PFSK-1 (cell line): ENCODE results near the gene MICOS13.

Experiments used
- FOXP2 ChIP-seq: optimal IDR thresholded peaks from 2 replicates; pipeline ENCODE3; 2011; ENCODE audit warnings: borderline replicate concordance, control low read depth, inconsistent platforms; ENCODE audit not compliant: insufficient read depth; ENCODE audit errors: extremely low read length, extremely low read depth
- POLR2AphosphoS5 ChIP-seq: IDR thresholded peaks from 2 replicates; pipeline ENCODE4 v1.6.1; 2012; ENCODE audit warnings: low read depth, mild to moderate bottlenecking, control low read depth, low read length, moderate library complexity
- REST ChIP-seq, 2 experiments: IDR thresholded peaks; 2 replicates each; pipeline versions ENCODE4 v1.6.1 to v1.8.0; 2011 to 2012; ENCODE audit warnings: low read depth in 2 of 2, low read length in 2 of 2, control low read depth in 1 of 2, inconsistent platforms in 1 of 2, mild to moderate bottlenecking in 1 of 2, moderate library complexity in 1 of 2; ENCODE audit not compliant: insufficient read depth in 1 of 2
- SIN3A ChIP-seq: IDR thresholded peaks from 2 replicates; pipeline ENCODE4 v1.6.1; 2012; ENCODE audit warnings: mild to moderate bottlenecking, low read length, moderate library complexity, borderline replicate concordance; ENCODE audit not compliant: insufficient read depth
- TAF1 ChIP-seq: IDR thresholded peaks from 2 replicates; pipeline ENCODE4 v1.6.1; 2012; ENCODE audit warnings: low read length, control low read depth, borderline replicate concordance; ENCODE audit not compliant: insufficient read depth

The MICOS13 gene

GRCh38 chr19:5693195-5694166, 13.2 kb upstream of the MICOS13 start:
- TF ChIP-seq TAF1 = no peak
- TF ChIP-seq POLR2AphosphoS5 = peak; percentile 2

GRCh38 chr19:5692723-5693194, 12.4 kb upstream of the MICOS13 start:
- TF ChIP-seq TAF1 = no peak
- peak; percentile 46; the same call in 1 of the 2 replicates for TF ChIP-seq POLR2AphosphoS5

DNA sequence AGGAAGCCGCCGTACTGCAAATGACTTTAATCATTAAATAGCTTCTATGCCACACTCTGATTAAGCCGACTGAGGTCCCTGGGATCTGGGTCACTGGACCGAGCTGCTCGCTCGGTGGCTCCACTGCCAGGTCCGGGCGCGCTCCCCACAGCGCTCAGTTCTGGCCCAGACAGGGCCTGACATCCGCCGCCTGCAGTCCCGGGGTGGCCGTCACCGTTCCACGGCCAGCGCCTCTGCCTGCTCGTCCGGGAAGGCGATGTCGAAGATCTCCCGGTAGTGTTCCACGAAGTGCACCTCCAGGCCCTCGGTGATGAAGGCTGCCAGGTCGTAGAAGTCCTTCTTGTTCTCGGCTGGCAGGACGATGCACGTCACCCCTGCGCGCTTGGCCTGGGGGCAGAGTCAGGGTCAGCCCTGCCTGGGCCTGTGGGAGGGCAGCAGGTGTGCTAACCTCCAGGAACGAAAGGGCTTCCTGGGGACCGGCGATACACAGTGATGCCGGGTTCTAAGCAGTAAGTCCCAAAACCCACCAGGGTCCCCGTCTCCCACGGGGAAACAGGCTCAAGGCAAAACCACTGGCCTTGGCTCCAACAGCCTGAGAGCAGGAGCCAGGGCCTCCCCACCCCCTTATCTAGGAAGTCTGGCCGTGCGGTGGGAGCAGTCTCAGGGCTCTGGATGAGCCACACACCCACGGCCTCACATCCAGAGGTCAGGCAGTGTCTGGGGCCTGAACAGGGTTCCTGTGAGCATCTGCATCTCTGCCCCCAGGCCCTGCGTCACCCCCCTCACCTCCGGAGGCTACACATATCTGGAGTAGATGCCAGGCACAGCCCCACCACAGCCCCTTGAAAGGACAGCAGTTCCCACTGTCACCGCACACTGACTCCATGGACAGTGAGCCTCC, 11.8 kb upstream of the MICOS13 start:
- TF ChIP-seq SIN3A = 0 out of 2 replicates have a peak, but pooled peaks have one; percentile 28
- no peak for TF ChIP-seq FOXP2
- TF ChIP-seq TAF1 = peak; percentile 26; the same call in 1 of the 2 replicates
- TF ChIP-seq POLR2AphosphoS5 = peak; percentile 57; the same call in 1 of the 2 replicates
- TF ChIP-seq REST (IDR thresholded peaks at IDR 0.05; ENCODE audit: insufficient read depth in 1 of 2, low read depth in 2 of 2, low read length in 2 of 2) = no peak

- peak; percentile 64 for TF ChIP-seq POLR2AphosphoS5
- no peak for TF ChIP-seq REST (IDR thresholded peaks at IDR 0.05; ENCODE audit: insufficient read depth in 1 of 2, low read depth in 2 of 2, low read length in 2 of 2)
- peak; percentile 56; the same call in 1 of the 2 replicates for TF ChIP-seq SIN3A
- TF ChIP-seq TAF1 = 0 out of 2 replicates have a peak, but pooled peaks have one; percentile 15
These were observed 10.9 kb upstream of the MICOS13 start for GRCh38 chr19:5690955-5691821.

DNA sequence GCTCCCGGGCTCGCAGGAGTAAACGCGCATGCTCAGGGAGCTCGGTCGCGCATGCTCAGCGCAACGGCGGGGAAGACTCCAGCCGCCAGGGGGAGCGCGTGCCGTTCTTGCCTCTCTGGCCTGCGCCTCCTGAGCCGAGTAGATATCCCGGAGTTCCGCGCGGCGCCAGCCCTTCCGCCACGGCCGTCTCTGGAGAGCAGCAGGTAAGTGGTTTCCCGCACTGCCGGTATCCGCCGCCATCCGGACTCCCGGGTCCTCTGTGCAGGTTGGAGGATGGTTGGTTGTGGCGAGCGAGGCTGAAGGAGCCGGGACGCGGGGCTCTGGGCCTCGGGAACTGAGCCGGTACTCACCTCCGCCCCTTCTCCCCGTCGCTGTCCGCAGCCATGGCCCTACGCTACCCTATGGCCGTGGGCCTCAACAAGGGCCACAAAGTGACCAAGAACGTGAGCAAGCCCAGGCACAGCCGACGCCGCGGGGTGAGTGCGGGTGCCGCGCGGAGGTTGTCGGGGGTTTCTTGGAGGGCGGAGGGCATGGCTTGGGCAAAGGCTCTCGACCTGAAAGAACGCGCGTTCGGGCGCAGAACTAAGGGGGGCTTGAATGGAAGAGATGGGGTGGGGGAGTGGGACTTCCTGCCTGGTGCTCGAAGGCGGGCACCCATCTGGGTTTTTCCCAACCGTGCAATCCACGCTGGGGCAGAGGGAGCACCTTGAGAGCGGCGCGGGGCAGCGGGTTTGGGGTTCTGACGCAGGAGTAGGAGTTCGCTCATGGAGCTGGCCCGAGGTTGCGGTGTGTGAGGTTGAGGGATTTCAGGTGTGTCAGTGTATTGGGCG, 10.0 kb upstream of the MICOS13 start, which contains the start of gene RPL36:
Gene RPL36 (plus strand): TSS at position 171 of the 830 bp plus-strand sequence. CDS start 213 bp downstream, at position 384.
- TF ChIP-seq REST (IDR thresholded peaks at IDR 0.05; ENCODE audit: insufficient read depth in 1 of 2, low read depth in 2 of 2, low read length in 2 of 2) (peak in 1 of 2 experiments; percentile 45; a peak in 1 of 4 replicates), FOXP2 (no peak), SIN3A (no peak), POLR2AphosphoS5 (peak; percentile 98), TAF1 (peak; percentile 99)
